ENCODE measurements around the gene ETFB. TPM values are rescaled to one million over a fixed set of nuclear protein-coding genes. Genes with fewer than 3 reads are reported as not detected.
A peak's percentile ranks its signal among the peaks of the same experiment; 100 is the strongest.

Gene ETFB
- total RNA-seq, 1 donor: 84.3 TPM

DNA sequence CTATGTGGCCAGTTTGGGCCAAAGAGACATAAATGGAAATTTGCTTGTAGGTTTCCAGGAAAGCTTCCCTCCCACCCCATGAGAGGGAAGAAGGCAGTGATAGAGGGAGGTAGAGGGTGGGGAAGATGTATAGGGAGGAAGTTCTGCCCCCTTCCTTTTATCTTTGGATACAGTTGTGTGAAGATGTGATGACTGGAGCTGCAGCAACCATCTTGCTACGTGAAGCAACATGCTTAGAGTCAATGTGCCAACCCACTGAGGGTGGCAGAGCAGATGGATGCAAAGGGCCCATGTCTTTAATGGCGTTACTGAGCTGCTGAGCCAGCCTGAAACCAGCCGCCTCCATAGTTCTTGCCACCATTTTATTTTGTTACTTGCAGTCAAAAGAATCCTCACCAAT lies 35.0 kb downstream of the ETFB start:
- H3K79me2 ChIP-seq (ENCODE audit: insufficient read depth, low read length): no peaks in the 10 kb centered on the region
- DNase-seq (ENCODE audit: insufficient read length, low spot score, missing footprints): peak; percentile 72
- H3K27me3 ChIP-seq (ENCODE audit: insufficient read depth, low read length): peaks cover 4% of the 10 kb centered on the region
- no peak overlapping the region for H3K4me2 ChIP-seq (ENCODE audit: insufficient read depth, low read length)
- TF ChIP-seq, protein P1, sequence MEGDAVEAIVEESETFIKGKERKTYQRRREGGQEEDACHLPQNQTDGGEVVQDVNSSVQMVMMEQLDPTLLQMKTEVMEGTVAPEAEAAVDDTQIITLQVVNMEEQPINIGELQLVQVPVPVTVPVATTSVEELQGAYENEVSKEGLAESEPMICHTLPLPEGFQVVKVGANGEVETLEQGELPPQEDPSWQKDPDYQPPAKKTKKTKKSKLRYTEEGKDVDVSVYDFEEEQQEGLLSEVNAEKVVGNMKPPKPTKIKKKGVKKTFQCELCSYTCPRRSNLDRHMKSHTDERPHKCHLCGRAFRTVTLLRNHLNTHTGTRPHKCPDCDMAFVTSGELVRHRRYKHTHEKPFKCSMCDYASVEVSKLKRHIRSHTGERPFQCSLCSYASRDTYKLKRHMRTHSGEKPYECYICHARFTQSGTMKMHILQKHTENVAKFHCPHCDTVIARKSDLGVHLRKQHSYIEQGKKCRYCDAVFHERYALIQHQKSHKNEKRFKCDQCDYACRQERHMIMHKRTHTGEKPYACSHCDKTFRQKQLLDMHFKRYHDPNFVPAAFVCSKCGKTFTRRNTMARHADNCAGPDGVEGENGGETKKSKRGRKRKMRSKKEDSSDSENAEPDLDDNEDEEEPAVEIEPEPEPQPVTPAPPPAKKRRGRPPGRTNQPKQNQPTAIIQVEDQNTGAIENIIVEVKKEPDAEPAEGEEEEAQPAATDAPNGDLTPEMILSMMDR (IDR thresholded peaks at IDR 0.05; ENCODE audit: extremely low read depth, low read depth, low read length): no peak
- no peak overlapping the region for H3K4me3 ChIP-seq (ENCODE audit: insufficient read depth, low read length)
- no peaks in the 10 kb centered on the region for H3K36me3 ChIP-seq (ENCODE audit: insufficient read depth, low read length)
- H2AFZ ChIP-seq (ENCODE audit: low read length): no peak overlapping the region
- no peaks in the 10 kb centered on the region for H4K20me1 ChIP-seq (ENCODE audit: insufficient read depth, low read length)
- H3K9me3 ChIP-seq (ENCODE audit: low read depth, low read length): no peaks in the 10 kb centered on the region
- no peaks in the 10 kb centered on the region for H3K4me1 ChIP-seq (ENCODE audit: insufficient read depth, low read length)
- H3K27ac ChIP-seq (ENCODE audit: low read depth, low read length): no peak overlapping the region

DNA sequence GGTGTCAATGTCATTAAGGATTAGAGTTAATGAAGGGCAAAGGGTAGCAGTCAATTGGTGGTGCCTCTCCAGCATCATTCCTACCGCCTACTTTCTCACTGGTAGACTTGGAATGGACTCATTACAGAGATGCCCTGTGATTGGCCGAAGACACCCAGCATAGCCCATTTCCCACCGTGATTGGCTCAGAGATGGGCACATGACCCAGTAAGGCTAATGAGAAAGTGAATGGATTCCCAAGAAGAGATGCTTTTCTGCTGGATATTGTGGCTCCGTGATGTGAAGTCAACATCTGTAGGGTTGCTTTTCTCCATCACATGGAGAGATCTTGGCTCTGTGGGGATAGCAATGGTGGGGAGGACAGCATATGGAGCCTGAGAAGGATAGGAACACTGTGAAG lies 35.8 kb downstream of the ETFB start:
- DNase-seq (ENCODE audit: insufficient read length, low spot score, missing footprints): peak; percentile 63
- Histone ChIP-seq H4K20me1 (ENCODE audit: insufficient read depth, low read length) (no peaks in the 10 kb centered on the region), H3K4me2 (ENCODE audit: insufficient read depth, low read length) (no peak overlapping the region)

DNA sequence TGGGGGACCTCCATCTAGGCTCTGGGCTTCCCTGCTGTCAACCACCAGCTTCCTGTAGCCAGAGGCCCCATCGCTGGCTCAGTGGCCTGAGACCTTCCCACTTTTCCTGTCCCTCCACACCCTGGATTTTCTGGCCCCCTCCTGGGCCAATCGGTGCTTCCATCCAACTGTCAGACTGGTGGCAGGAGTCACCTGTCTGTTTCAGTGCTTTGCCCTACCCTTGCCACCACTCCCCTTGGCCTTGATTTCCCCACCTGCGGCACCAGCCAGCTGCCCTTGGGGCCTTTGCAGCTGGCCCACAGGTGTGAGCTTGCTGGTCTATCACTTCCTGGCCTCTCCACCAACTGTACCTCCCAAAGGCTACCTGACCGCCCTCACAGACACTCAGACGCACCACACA lies 36.8 kb downstream of the ETFB start:
- peak; percentile 21 for DNase-seq (ENCODE audit: insufficient read length, low spot score, missing footprints)
- Histone ChIP-seq H3K27me3 (ENCODE audit: insufficient read depth, low read length) (peaks cover 4% of the 10 kb centered on the region), H3K79me2 (ENCODE audit: insufficient read depth, low read length) (no peaks in the 10 kb centered on the region), H3K9me3 (ENCODE audit: low read depth, low read length) (no peaks in the 10 kb centered on the region), H3K4me3 (ENCODE audit: insufficient read depth, low read length) (no peak overlapping the region), H3K27ac (ENCODE audit: low read depth, low read length) (no peak overlapping the region), H4K20me1 (ENCODE audit: insufficient read depth, low read length) (no peaks in the 10 kb centered on the region), H3K4me2 (ENCODE audit: insufficient read depth, low read length) (no peak overlapping the region), H3K36me3 (ENCODE audit: insufficient read depth, low read length) (no peaks in the 10 kb centered on the region), H3K4me1 (ENCODE audit: insufficient read depth, low read length) (no peaks in the 10 kb centered on the region), H2AFZ (ENCODE audit: low read length) (no peak overlapping the region)
- TF ChIP-seq, protein P1 (IDR thresholded peaks at IDR 0.05; ENCODE audit: extremely low read depth, low read depth, low read length): no peak

More for the DNA sequence above, 35.8 kb downstream of the ETFB start:
- no peak overlapping the region for H3K27ac ChIP-seq (ENCODE audit: low read depth, low read length)
- H3K36me3 ChIP-seq (ENCODE audit: insufficient read depth, low read length): no peaks in the 10 kb centered on the region
- TF ChIP-seq, protein P1 (IDR thresholded peaks at IDR 0.05; ENCODE audit: extremely low read depth, low read depth, low read length): no peak
- H3K4me1 ChIP-seq (ENCODE audit: insufficient read depth, low read length): no peaks in the 10 kb centered on the region
- H3K27me3 ChIP-seq (ENCODE audit: insufficient read depth, low read length): peaks cover 4% of the 10 kb centered on the region
- no peak overlapping the region for H2AFZ ChIP-seq (ENCODE audit: low read length)
- no peaks in the 10 kb centered on the region for H3K79me2 ChIP-seq (ENCODE audit: insufficient read depth, low read length)
- H3K4me3 ChIP-seq (ENCODE audit: insufficient read depth, low read length): no peak overlapping the region
- no peaks in the 10 kb centered on the region for H3K9me3 ChIP-seq (ENCODE audit: low read depth, low read length)

DNA sequence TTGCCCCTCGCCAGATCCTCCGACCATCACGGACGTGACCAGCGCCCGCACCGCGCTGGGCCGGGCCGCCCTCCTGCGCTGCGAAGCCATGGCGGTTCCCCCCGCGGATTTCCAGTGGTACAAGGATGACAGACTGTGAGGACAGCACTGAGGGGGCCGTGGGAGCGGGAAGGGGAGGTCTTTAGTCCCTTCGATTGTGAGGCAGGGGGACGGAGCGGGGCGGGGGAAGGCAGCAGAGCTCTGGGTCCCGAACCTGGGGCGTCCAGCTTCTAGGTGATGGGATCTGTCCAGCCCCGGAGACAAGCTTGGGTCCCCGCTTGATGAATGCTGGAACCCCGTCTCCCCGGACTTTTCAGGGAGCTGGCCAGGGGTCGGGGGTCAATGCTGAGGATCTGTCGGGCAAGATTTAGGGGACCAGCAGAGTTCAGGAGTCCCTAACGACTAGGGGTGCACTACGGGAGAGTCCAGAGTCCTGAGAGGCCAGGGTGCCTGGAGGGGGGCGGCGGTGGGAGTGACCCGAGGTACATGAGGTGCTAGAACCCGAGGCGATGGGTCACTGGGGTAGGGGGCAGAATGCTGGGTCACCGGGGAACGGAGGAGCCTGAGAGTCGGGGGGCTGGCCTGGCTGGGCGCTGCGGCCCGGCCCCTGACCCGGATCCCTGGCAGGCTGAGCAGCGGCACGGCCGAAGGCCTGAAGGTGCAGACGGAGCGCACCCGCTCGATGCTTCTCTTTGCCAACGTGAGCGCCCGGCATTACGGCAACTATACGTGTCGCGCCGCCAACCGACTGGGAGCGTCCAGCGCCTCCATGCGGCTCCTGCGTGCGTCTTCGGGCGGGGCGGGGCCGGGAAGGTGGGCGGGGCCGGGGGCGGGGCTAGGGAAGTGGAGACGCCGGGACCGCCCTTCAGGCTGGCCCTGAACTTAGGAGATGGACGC lies 38.9 kb downstream of the ETFB start:
- no peaks in the 10 kb centered on the region for H3K9me3 ChIP-seq (ENCODE audit: low read depth, low read length)
- peak overlapping the region; percentile 43 for H3K4me2 ChIP-seq (ENCODE audit: insufficient read depth, low read length)
- H2AFZ ChIP-seq (ENCODE audit: low read length): no peak overlapping the region
- H4K20me1 ChIP-seq (ENCODE audit: insufficient read depth, low read length): no peaks in the 10 kb centered on the region
- peaks cover 4% of the 10 kb centered on the region for H3K27me3 ChIP-seq (ENCODE audit: insufficient read depth, low read length)
- no peaks in the 10 kb centered on the region for H3K36me3 ChIP-seq (ENCODE audit: insufficient read depth, low read length)
- no peaks in the 10 kb centered on the region for H3K79me2 ChIP-seq (ENCODE audit: insufficient read depth, low read length)
- H3K4me1 ChIP-seq (ENCODE audit: insufficient read depth, low read length): no peaks in the 10 kb centered on the region
- H3K27ac ChIP-seq (ENCODE audit: low read depth, low read length): no peak overlapping the region
- H3K4me3 ChIP-seq (ENCODE audit: insufficient read depth, low read length): peak overlapping the region; percentile 25
- peak; percentile 95 for DNase-seq (ENCODE audit: insufficient read length, low spot score, missing footprints)
- TF ChIP-seq, protein P1 (IDR thresholded peaks at IDR 0.05; ENCODE audit: extremely low read depth, low read depth, low read length): no peak
